DMS 273 treated with DMSO at 0.1 percent for 48 hours (cell line): ENCODE results near the gene SMYD3.
"Not testable (repeated sequence)": the region's sequence is repeated elsewhere in the genome, so short reads cannot be mapped to it uniquely, and the experiment has no call there.

Source experiments
- DNase-seq: peaks from one replicate; lab custom pipeline; 2025; lab: John Stamatoyannopoulos, UW

Gene SMYD3

DNA sequence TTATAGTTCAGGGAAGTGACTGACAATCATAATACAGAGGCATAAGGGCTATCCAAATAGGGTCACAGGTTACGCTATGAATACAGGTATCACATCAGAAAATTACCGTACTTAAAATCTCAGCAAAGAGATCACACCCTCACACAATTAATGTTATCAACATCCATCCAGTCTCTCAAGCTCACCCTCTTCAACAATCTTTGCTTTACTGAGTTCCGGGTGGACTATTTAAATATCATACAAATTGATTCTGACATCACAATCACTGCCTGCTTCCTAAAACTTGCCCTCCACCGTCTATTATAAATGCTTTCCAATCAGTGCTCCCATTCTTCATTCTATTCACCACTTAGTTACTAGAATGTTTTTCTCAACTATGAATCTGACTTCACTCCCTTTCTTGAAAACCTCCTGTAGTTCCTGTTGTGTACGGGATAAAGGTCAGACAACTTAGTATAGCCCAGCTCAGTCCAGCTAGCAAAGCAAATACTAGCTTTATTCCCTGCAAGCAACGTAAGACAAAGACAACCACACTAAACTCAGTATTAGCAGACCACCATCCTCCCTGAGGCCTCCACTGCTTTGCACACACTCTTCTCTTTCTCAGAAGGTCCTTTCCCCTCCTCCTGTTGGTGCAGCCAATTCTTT lies 398.7 kb downstream of the SMYD3 start:
- DNase-seq = no peak

GRCh38 chr1:246107516-246108277 lies 399.4 kb downstream of the SMYD3 start:
- DNase-seq = no peak

DNA sequence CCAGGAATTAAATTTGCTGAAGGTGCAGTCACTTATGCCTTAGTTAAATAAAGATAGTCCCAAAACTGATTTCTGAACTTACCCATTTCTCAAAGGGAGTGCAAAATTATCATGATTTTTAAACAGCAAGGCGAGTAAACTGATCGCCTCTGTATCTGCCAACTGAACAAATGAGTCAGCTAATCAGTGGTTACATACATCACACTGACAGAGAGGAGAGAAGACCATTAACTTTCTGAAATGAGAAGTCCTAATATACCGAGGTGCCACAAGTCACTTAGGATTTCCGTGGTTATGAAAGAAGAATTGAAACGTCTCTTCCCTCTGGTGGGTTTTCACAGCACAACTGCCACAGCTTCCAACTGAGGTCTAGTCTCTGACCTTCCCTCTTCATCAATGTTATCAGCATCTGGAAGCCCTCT lies 400.7 kb downstream of the SMYD3 start:
- DNase-seq = no peak

DNA sequence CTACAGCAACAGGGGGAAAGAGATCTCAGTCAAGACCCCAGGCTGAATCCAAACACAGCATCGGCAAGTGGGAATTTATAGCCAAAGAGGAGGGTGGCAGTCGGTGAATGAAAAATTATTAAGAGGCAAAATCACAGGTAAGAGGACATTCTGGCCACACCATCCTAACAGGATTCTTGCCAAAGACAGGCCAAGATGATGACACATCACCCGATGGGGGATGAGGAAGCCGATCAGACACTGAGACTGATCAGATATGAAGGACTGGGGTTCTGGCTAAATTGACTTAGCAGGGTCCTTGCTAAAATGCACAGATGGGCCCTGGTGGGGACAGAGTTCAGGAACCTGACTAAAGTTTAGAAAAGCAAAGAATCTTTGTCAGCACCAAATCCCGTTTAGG lies 402.2 kb downstream of the SMYD3 start:
- DNase-seq = no peak

DNA sequence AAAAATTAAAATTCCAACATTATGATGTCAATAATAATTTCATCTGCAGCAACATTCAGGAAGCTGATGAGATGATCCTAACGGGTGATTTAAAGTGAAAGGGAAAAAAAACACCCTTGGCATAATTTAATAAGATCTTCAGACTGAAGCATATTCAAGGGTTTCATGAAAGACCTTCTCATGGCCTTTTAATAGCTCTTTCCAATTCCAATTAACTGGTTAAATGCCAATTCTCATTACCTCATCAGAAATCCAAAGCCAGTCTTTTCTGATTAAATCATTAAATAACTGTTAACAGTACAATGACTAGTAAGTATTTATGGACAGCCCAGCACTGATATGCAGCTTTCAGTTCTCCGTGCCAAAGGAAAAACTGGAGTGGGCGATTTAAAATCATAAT lies 407.5 kb downstream of the SMYD3 start:
- DNase-seq = no peak

GRCh38 chr1:246096356-246096755 lies 410.7 kb downstream of the SMYD3 start:
- DNase-seq = no peak

- DNase-seq = no peak
Observed at GRCh38 chr1:246095443-246095842, 411.6 kb downstream of the SMYD3 start.

GRCh38 chr1:246093230-246093629 lies 413.8 kb downstream of the SMYD3 start:
- no peak for DNase-seq

DNA sequence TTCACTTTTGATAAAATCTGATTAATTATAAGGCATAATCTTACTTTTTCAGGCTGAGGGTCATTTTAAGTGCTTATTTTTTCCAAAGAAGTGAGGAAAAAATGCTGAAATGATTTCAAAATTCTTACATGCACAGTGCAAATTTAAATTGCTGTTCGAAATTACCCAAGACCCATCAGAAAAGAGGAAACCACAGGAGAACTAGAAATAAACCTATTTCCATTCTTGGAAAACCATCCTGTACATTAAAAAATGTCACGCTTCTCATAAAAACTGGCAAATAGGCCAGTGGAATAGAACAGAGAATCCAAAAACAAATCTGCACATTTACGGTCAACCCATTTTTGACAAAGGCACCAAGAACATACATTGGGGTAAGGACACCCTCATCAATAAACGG lies 414.9 kb downstream of the SMYD3 start:
- no peak for DNase-seq

DNA sequence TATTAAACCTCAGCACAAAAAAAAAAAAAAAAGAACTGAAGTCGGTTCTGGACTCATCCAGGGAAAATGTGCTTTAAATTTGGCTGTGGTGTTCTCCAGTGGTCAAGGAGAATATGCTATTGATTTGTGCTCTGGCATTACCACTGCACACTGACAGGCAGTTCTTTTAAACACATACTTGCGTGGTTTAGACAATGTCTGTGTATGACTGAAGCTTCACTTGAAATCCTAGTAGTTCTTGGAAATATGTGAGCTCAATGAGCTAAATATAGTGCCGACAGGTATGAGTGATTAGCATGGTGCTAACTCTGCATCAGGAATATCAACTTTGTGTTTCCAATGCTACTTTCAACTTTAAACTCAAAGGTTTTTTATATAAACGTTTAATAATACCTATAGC lies 415.6 kb downstream of the SMYD3 start:
- no peak for DNase-seq

DNA sequence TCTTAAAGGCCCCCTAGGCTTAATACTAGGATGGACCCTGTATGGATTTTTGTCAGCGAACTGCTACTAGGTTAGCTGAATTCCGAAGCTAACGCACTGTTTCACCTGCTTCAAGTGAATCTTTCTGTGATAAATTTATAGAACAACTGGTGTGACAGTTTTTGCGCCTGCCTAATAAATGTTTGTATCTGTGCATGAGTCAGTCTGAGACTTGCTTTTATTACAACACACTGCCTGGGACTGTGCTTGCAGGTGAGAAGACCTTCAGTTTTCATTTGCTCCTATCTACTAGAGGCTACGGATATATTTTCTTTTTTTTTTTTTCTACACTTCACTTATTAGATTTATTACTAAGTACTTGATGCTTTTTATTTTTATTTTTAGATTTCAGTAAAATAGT lies 420.9 kb downstream of the SMYD3 start:
- DNase-seq = no peak

DNA sequence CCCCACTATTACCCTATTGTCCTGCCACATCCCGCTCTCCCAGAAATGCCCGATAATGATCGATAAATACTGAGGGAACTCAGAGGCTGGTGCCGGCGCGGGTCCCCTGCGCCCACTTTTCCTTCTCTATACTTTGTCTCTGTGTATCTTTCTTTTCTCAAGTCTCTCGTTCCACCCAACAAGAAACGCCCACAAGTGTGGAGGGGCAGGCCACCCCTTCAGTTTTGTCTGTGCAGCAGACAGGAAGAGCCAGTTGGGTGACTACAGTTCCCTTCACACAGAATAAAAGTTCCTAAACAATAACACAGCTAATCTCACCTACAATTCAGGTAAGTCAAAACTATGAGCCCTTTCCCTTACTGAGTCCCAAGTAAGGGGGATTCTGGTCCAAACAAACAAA lies 423.7 kb downstream of the SMYD3 start:
- no peak for DNase-seq

DNA sequence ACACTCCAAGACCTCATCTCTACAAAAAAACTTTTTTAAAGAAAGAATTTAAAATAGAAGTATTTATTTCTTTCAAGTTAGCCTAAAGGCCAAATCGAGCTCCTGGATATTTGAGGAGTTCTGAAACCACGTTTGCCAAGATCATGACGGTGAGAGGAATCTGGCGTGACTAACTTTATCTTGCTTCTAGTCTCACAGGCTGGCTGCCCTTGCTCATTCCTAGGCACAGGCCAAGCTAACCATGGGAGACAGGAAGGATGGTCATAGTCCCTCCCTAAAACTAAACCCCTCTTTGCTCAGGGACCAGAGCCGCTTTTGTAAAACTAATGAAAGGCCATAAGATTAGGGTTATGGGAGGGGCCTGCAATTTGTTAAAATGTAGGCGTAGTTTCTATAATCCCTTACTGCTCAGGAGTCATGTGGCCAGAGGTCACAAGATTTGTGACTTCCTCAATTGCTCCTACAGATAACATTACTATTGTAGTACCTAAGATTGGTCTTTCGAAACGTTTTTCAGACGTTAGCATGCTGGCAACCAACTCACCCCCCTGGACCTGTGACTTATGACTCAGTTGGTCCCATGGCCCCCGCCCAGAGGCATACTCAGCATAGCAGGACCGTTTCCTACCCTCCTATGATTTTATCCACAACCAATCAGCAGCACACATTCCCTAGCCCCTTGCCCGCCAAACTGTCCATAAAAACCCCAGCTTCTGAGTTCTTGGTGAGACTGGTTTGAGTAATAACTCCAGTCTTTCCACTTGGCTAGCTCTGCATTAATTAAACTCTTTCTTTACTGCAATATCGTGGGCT lies 425.0 kb downstream of the SMYD3 start:
- no peak for DNase-seq

GRCh38 chr1:246081138-246081702 lies 425.9 kb downstream of the SMYD3 start:
- no peak for DNase-seq

GRCh38 chr1:246080031-246080430 lies 427.0 kb downstream of the SMYD3 start:
- no peak for DNase-seq

GRCh38 chr1:246078888-246079252 lies 428.2 kb downstream of the SMYD3 start:
- no peak for DNase-seq

DNA sequence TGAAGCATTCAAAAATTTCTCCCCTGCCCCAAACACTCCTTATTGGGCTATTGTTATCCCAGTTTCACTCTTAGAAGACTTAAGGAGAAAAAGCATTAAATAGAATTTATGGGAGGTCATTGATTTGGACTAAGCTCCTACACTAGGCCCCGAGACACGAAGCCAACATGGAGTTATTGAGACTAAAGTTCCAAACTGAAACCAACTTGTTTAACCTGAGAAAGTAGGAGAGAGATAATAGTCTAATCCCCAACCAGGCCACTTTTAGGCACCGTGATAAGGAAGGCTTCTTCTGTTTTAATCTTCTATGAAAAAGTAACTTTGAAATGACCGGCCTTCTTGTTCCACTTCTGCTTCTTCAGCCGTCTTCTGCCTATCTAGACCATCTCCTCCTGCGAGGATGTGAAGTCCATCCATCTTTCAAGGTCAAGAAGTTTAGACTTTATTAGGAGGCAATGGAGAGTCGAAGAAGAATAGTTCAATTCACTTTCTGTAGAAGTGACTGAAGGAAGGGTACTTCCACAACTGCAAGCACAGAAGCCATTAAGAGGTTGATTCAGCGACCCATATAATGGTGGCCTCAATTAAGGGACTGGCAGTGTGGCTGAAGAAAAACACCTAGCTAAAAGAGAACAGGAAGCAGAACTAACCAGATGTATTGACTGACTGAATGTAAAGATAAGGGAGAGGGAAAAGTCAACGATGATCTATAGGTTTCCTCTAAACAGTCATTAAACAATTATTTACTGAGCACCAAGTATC lies 428.8 kb downstream of the SMYD3 start:
- no peak for DNase-seq

GRCh38 chr1:246077476-246077875 lies 429.6 kb downstream of the SMYD3 start:
- DNase-seq = no peak

- no peak for DNase-seq
Observed at GRCh38 chr1:246074421-246074820, 432.7 kb downstream of the SMYD3 start.

DNA sequence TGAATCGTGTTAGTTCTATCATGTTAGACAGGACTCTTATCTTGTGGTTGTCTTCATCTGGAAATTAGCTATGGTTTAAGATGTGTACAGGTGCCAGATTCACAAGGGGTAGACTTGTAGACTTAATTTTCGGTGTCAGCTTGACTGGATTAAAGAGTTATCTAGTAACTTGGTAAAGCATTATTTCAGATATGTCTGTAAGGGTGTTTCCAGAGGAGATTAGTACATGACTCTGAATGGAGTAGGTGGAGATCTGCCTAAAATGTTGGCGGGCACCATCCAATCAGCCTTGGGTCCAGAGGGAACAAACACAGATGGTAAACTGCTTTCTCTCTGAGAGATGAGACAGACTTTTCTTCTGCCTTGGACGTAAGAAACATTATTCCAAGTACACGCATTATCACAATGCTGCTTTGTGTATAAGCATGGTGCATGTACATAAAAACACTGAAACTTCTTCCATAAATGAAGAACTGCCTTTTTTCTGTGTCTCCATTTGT lies 434.6 kb downstream of the SMYD3 start:
- no peak for DNase-seq

DNA sequence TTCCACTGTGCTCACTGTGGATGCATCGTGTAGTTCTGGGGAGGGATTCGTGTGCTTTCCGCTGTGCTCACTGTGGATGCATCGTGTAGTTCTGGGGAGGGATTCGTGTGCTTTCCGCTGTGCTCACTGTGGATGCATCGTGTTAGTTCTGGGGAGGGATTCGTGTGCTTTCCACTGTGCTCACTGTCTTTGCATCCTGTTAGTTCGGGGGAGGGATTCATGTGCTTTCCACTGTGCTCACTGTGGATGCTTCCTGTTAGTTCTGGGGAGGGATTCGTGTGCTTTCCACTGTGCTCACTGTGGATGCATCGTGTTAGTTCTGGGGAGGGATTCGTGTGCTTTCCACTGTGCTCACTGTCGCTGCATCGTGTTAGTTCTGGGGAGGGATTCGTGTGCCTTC lies 435.1 kb downstream of the SMYD3 start:
- not testable (repeated sequence) for DNase-seq

GRCh38 chr1:246071561-246071960 lies 435.5 kb downstream of the SMYD3 start:
- not testable (repeated sequence) for DNase-seq
